ENCODE measurements around the gene GALNT2.

The GALNT2 gene

GRCh38 chr1:230129341-230129740 is 62.3 kb downstream of the GALNT2 start:
- Histone ChIP-seq H3K27me3 (no peaks in the 10 kb centered on the region), H3K4me2 (peak overlapping the region; percentile 91), H3K9ac (peak overlapping the region; percentile 32), H3K27ac (peak overlapping the region; percentile 58; the same call in 1 of the 2 replicates), H3K36me3 (peaks cover 63% of the 10 kb centered on the region), H4K20me1 (peaks cover 85% of the 10 kb centered on the region), H3K4me3 (0 out of 2 replicates have a peak overlapping the region, but pooled peaks have one; percentile 2), H3K4me1 (peaks cover 100% of the 10 kb centered on the region), H3K9me3 (no peaks in the 10 kb centered on the region)
- no peak for TF ChIP-seq Cebpa-rat (IDR thresholded peaks at IDR 0.05)

DNA sequence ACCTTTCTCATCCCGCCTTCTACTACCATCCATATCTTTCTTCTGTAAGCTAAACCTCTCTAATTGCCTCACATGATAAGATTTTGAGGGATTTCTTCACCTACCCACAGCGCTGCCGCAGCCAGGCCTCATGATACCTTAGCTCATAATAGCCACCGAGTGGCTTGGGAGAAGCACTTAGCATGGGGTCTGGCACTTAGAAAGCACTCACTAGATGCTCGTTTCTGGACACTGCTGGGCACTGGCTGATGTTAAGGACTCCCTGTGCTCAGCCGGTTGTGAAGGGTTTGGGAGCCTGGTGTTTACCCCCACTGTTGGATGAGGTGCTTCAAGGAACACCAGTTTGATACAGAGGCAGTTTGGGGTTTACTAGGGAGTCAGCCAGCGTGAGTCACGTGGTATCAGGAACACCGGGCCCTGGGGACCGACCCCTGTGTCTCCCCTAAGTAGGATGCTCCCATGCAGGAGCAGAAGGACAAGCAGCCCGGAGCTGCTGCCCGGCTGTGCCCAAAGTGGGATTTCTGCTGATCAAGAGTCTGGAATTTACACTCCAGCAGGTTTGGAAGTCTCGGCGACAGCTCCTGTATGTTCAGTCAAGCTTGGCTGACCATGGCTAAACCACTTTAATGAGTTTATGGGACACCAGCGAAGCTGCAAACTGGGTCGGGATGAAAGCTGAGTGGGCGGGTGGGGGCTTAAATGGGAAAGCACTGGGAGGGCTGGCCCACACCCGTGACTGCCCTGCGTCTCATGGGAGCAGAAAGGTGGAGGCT is 63.3 kb downstream of the GALNT2 start:
- Histone ChIP-seq H3K4me2 (peak overlapping the region; percentile 91), H3K9me3 (no peaks in the 10 kb centered on the region), H3K4me3 (peak overlapping the region; percentile 2)

DNA sequence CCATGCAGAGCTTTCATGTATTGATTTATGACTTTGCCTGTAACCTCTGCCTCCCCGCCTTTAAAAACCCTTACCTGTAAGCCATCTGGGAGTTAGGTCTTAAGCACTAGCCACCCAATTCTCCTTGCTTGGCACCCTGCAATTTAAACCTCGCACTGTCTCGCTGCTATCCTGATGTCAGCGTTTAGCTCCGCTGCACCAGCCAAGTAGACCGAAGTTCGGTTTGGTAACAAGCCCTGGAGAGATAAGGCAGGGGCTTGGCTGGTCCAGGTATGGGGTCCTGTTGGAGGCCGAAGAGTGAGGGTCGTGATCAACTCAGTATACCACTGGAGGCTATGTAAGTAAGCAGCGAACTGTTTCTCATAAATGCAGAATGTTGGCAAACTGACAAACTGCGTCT is 64.4 kb downstream of the GALNT2 start:
- Histone ChIP-seq H3K9ac (no peak overlapping the region), H4K20me1 (peaks cover 100% of the 10 kb centered on the region), H3K4me1 (peaks cover 100% of the 10 kb centered on the region), H3K27ac (peak overlapping the region; percentile 58; the same call in 1 of the 2 replicates), H3K9me3 (no peaks in the 10 kb centered on the region), H3K4me3 (no peak overlapping the region), H3K4me2 (peak overlapping the region; percentile 91), H3K36me3 (peaks cover 83% of the 10 kb centered on the region), H3K27me3 (no peaks in the 10 kb centered on the region)
- no peak for TF ChIP-seq Cebpa-rat (IDR thresholded peaks at IDR 0.05)

More for the DNA sequence above, 63.3 kb downstream of the GALNT2 start:
- no peaks in the 10 kb centered on the region for H3K27me3 ChIP-seq
- peaks cover 95% of the 10 kb centered on the region for H4K20me1 ChIP-seq
- H3K27ac ChIP-seq: peak overlapping the region; percentile 58
- peaks cover 73% of the 10 kb centered on the region for H3K36me3 ChIP-seq
- TF ChIP-seq Cebpa-rat (IDR thresholded peaks at IDR 0.05): no peak
- peak overlapping the region; percentile 27 for H3K9ac ChIP-seq
- peaks cover 100% of the 10 kb centered on the region for H3K4me1 ChIP-seq

- no peak overlapping the region; the same call in 1 of the 2 replicates for H3K9ac ChIP-seq
Observed at GRCh38 chr1:230132758-230133157, 65.7 kb downstream of the GALNT2 start.

DNA sequence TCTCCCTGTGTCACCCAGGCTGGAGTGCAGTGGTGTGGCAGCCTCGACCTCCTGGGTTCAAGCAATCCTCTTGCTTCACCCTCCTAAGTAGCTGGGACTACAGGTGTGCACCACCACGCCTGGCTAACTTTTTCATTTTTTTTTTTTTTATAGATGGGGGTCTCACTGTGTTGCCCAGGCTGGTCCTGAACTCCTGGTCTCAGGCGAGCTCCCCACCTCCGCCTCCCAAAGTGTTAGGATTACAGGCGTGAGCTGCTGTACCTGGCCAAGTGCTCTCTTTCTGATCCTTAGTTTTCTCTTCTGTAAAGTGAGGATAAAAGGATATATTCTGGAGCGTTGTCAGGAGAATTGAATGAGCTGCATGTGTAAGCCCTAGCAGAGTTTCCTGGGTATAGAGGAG is 68.7 kb downstream of the GALNT2 start:
- peak overlapping the region; percentile 49 for H3K27ac ChIP-seq
- H3K9ac ChIP-seq: peak overlapping the region; percentile 21; the same call in 1 of the 2 replicates
- H3K4me2 ChIP-seq: peak overlapping the region; percentile 82
- H3K4me1 ChIP-seq: peaks cover 100% of the 10 kb centered on the region
- H3K9me3 ChIP-seq: no peaks in the 10 kb centered on the region
- no peaks in the 10 kb centered on the region for H3K27me3 ChIP-seq
- no peak overlapping the region for H3K4me3 ChIP-seq
- H3K36me3 ChIP-seq: peaks cover 85% of the 10 kb centered on the region
- peaks cover 100% of the 10 kb centered on the region for H4K20me1 ChIP-seq
- no peak for TF ChIP-seq Cebpa-rat (IDR thresholded peaks at IDR 0.05)

More at GRCh38 chr1:230132758-230133157, 65.7 kb downstream of the GALNT2 start:
- Histone ChIP-seq H3K27ac (no peak overlapping the region), H3K27me3 (no peaks in the 10 kb centered on the region), H4K20me1 (peaks cover 100% of the 10 kb centered on the region), H3K36me3 (peaks cover 83% of the 10 kb centered on the region), H3K4me3 (no peak overlapping the region), H3K4me1 (peaks cover 100% of the 10 kb centered on the region), H3K9me3 (no peaks in the 10 kb centered on the region), H3K4me2 (peak overlapping the region; percentile 91)
- TF ChIP-seq Cebpa-rat (IDR thresholded peaks at IDR 0.05): no peak

DNA sequence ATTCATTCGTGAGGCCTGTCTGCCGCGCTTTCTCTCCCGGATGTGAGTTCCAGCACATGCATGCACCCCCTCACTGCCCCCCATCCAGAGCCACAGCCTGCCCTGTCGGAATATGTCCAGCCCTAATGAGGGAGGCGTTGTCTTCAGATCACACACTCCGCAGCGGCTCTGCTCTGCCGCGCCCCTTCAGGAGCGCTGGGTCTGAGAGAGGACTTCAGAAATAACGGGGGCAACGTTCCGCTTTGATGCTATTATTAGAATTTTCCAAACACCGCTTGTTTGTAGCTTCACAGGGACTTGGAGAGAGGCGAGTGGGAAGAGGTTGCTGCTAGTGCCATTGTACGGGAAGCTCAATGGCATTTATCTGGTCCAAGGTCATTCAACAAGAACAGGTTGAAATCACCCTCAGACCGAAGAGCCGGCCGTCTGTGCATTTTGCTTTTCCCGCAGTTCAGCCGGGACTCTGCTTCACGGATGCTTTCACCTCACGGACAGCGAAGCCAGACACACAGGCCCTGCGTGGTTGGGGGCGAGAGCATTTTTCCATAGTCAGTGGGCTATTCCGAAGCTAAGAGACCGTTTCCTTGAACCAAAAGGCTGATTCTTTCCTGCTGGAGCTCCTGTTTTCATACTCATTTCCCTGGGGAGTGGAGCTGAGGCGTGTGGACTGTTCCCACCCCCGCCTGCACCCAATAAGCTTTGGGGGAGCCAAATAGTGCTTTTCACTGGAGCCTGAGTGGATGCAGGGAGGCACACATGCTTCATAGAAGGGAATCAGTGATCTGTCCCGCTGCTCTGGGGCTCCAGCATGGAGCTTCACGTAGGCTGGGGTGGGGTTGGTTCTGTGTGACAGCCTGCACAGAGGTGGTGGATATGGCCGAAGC is 69.7 kb downstream of the GALNT2 start:
- H3K27ac ChIP-seq: peak overlapping the region; percentile 49
- peaks cover 100% of the 10 kb centered on the region for H3K4me1 ChIP-seq
- peaks cover 87% of the 10 kb centered on the region for H3K36me3 ChIP-seq
- peak overlapping the region; percentile 21 for H3K9ac ChIP-seq
- H3K4me3 ChIP-seq: no peak overlapping the region
- TF ChIP-seq Cebpa-rat (IDR thresholded peaks at IDR 0.05): no peak
- H4K20me1 ChIP-seq: peaks cover 100% of the 10 kb centered on the region
- no peaks in the 10 kb centered on the region for H3K9me3 ChIP-seq
- no peaks in the 10 kb centered on the region for H3K27me3 ChIP-seq
- H3K4me2 ChIP-seq: peak overlapping the region; percentile 82

- H4K20me1 ChIP-seq: peaks cover 100% of the 10 kb centered on the region
- TF ChIP-seq Cebpa-rat (IDR thresholded peaks at IDR 0.05): no peak
- peak overlapping the region; percentile 21; the same call in 1 of the 2 replicates for H3K9ac ChIP-seq
- peak overlapping the region; percentile 49 for H3K27ac ChIP-seq
- H3K36me3 ChIP-seq: peaks cover 87% of the 10 kb centered on the region
- H3K9me3 ChIP-seq: no peaks in the 10 kb centered on the region
- peak overlapping the region; percentile 82 for H3K4me2 ChIP-seq
- no peaks in the 10 kb centered on the region for H3K27me3 ChIP-seq
- H3K4me1 ChIP-seq: peaks cover 100% of the 10 kb centered on the region
- no peak overlapping the region for H3K4me3 ChIP-seq
Observed at GRCh38 chr1:230137337-230137815, 70.3 kb downstream of the GALNT2 start.

DNA sequence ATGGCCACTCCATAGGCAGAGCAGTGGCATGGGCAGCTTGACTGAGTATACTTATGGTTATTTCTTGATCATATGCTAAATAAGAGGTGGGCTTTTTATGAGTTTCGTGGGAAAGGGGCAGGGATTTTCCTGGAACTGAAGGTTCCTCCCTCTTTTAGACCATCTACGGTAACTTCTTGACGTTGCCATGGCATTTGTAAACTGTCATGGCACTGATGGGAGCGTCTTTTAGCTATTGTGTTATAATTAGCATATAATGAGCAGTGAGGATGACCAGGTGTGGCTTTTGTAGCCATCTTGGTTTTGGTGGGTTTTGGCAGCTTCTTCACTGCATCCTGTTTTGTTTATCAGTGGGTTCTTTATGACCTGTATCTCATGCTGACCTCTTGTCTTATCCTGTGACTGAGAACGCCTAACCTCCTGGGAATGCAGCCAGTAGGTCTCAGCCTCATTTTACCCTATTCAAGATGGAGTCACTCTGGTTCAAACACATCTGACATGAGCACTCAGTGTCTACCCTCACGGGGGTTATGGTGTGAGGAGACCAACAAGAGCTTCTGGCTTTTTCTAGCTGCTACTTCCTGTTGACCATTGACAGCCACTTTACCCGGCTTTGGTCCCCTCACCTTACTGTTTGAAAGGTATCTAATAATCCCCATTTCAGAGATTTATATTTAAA is 71.7 kb downstream of the GALNT2 start:
- no peaks in the 10 kb centered on the region for H3K9me3 ChIP-seq
- H4K20me1 ChIP-seq: peaks cover 100% of the 10 kb centered on the region
- TF ChIP-seq Cebpa-rat (IDR thresholded peaks at IDR 0.05): no peak
- H3K27me3 ChIP-seq: no peaks in the 10 kb centered on the region
- H3K36me3 ChIP-seq: peaks cover 93% of the 10 kb centered on the region
- H3K27ac ChIP-seq: 0 out of 2 replicates have a peak overlapping the region, but pooled peaks have one; percentile 34
- H3K4me3 ChIP-seq: no peak overlapping the region
- H3K4me2 ChIP-seq: peak overlapping the region; percentile 82
- H3K4me1 ChIP-seq: peaks cover 100% of the 10 kb centered on the region
- no peak overlapping the region for H3K9ac ChIP-seq

- Histone ChIP-seq H3K4me3 (no peak overlapping the region), H3K27ac (peak overlapping the region; percentile 34; the same call in 1 of the 2 replicates), H3K4me1 (peaks cover 100% of the 10 kb centered on the region), H3K27me3 (no peaks in the 10 kb centered on the region), H3K9ac (peak overlapping the region; percentile 48), H3K4me2 (peak overlapping the region; percentile 82), H4K20me1 (peaks cover 100% of the 10 kb centered on the region), H3K36me3 (peaks cover 94% of the 10 kb centered on the region), H3K9me3 (no peaks in the 10 kb centered on the region)
- no peak for TF ChIP-seq Cebpa-rat (IDR thresholded peaks at IDR 0.05)
Observed at GRCh38 chr1:230139315-230139714, 72.3 kb downstream of the GALNT2 start.
